ENCODE data around the gene RGPD4. TPM values are rescaled to one million over a fixed set of nuclear protein-coding genes. Genes with fewer than 3 reads are reported as not detected.
"Not testable (repeated sequence)": the region's sequence is repeated elsewhere in the genome, so short reads cannot be mapped to it uniquely, and the experiment has no call there.

The RGPD4 gene
- total RNA-seq: not detected in 2 replicates

DNA sequence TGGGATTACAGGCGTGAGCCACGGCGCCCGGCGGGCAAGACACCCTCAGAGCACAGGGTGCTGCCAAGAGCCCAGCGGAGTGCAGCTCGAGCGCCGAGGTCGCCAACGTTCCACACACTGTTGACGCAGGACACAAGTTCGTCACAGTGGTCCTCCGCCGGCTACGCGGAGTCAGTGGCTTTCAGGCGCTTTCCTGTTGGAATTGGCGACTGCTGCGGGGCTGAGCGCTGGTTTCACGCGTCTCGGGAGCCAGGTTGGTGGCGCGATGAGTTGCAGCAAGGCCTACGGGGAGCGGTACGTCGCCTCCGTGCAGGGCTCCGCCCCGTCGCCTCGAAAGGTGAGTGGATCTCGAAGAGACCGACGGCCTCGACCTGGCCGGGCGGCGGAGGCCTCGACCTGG, at the start of gene RGPD4:
RGPD4 (plus strand) TSS at position 144 of the 400 bp plus-strand sequence; CDS start at position 266, 122 bp downstream.
- DNase-seq: not testable (repeated sequence)

GRCh38 chr2:107777974-107778373, 48.7 kb upstream of the RGPD4 start:
- DNase-seq: no peak

- DNase-seq: no peak
These were observed 40.9 kb upstream of the RGPD4 start for GRCh38 chr2:107785756-107786155.

DNA sequence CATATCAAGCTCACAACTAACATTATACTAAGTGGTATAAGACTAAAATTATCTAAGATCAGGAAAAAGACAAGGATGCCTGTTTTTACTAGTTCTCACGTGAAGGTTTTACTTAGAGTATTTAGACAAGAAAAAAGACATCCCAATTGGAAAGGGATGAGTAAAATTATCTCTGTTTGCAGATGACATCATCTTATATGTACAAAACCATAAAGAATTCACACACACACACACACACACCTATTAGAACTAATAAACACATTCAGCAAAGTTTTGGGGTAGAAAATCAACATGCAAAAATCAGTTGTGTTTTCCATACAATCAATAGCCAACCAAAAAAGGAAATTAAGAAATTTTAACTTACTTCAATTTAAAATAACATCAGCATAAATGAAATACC, 35.9 kb upstream of the RGPD4 start:
- DNase-seq: no peak

DNA sequence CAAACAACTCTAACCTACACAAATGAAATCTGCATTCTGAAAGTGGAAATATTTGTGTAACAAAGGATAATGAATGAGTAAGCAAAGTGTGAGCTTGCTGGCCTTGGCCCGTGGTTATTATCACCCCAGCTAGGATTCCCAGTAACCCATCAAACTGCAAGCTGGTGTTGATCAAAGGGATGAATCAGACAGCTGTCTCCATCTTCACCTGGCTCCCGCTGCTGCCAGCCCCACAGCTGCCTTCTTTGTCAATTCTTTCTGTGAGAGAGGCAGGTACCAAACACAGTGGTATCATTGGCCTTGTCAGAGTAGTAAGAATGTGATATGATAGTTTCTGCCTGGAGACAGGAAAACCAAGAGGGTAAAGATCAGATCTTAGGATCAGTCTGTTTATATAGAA, 25.2 kb upstream of the RGPD4 start:
- DNase-seq: no peak

GRCh38 chr2:107804608-107805498, 21.8 kb upstream of the RGPD4 start:
- DNase-seq: no peak

GRCh38 chr2:107806901-107807300, 19.8 kb upstream of the RGPD4 start:
- DNase-seq: no peak

GRCh38 chr2:107807988-107808387, 18.7 kb upstream of the RGPD4 start:
- no peak for DNase-seq

DNA sequence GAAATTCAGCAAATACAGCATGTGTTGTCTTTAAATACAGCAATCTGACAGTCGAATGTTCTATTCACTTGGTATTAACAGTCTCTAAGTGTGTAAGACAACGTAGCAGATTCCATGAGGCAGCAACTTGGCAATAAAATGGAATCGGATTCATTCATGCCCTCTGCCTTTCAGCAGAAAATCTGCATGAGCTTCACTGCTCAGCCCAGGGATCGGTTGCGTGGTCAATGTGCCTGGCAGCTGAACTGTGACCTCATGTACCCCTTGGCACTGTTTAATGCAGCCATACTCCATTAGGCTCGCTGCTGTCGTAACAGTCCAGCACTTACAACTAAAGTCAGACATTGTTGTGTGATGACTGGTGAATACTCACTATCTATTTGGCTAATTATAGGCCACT, 17.7 kb upstream of the RGPD4 start:
- DNase-seq: no peak

DNA sequence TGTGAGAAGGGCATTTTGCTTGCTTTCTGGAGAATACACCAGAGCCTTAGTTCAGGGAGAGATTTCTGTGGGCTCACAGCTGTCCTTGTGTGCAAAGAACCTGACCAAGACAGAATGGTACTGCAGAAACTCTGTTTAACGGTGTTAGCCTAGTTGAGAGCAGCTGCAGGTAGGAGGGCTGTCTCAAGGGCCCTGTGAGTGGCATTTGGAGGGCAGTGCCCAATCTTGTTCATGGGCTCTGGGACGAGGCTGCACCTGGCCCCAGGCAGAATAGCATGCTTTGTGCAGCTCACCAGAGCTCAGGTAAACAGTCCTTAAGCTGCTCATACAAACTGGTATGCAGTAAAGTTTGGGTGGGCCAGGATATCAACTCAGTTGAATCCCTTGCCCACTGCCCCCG, 16.9 kb upstream of the RGPD4 start:
- DNase-seq: no peak

GRCh38 chr2:107810734-107811133, 16.0 kb upstream of the RGPD4 start:
- DNase-seq: no peak

DNA sequence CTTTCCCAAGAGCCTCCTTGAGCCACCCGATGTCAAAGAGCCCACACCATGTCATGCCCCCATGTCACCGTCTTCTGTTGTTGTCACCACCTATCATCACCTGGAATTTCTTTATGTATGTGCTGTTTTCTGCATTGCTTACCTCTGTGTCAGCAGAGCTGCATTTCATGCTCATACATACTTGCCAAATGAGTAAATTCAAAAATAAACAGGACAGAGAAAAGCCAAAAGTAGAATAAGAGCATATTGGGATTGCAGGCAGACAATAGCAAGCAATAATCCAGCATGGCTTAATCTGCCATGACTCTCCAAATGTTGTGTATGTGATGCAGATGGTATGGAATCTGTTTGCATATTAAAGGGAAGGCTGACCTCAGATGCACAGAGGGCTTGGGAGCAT, 15.3 kb upstream of the RGPD4 start:
- no peak for DNase-seq

DNA sequence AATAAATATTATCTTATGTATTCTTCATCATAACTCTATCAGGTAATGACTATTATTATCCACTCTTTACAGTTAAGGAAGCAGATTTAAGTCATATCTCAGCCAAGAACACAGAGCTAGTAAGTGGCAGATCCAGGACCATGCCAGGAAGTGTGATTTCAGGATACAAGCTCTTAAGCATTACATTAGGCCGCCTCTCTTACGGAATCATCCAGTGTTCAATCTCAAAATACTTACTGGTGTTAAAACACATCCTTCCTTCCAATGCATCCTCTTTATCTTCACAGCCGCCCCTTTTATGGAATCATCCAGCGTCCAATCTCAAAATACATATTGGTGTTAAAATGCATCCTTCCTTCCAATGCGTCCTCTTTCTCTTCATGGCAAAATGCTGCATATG, 14.7 kb upstream of the RGPD4 start:
- DNase-seq: no peak

DNA sequence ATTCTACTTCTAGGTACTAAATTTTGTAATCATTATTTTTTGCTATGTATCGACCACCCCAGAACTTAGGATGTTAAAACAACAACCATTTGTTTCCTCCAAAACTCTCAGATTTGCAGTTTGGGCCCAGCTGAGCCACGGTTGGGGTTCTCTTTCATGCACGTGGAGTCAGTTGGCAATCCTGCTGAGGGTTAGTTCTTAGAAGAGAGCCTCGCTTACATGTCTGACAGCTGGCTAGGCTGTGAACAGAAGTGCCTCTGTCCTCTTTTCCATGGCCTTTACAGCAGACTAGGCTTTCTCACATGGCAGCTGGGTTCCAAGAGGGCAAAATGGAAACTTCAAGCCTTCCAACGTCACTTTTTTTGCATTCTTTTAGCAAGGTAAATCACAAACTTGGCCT, 9.3 kb upstream of the RGPD4 start:
- no peak for DNase-seq

- no peak for DNase-seq
These were observed 4.4 kb upstream of the RGPD4 start for GRCh38 chr2:107822302-107822701.

- DNase-seq: no peak
These were observed 2.1 kb upstream of the RGPD4 start for GRCh38 chr2:107824451-107825205.

DNA sequence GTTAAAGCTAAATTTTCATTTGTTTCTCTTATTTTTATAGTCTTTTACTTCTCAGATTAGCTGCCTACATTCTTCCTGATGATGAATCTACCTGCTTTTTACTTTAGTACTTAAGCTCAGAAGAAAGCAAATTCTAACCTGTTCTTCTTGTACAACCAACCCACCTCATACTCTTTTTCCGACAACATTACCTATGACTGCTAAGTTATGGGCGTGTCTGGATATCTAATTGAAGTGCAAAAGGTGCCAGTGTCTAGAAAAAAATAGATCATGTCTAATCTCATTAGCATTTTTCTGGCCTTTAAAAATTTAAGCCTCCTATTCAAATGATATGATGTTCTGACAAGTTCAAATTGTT, 1.5 kb upstream of the RGPD4 start:
- no peak for DNase-seq

- not testable (repeated sequence) for DNase-seq
These were observed 2.8 kb downstream of the RGPD4 start for GRCh38 chr2:107829514-107829913.

DNA sequence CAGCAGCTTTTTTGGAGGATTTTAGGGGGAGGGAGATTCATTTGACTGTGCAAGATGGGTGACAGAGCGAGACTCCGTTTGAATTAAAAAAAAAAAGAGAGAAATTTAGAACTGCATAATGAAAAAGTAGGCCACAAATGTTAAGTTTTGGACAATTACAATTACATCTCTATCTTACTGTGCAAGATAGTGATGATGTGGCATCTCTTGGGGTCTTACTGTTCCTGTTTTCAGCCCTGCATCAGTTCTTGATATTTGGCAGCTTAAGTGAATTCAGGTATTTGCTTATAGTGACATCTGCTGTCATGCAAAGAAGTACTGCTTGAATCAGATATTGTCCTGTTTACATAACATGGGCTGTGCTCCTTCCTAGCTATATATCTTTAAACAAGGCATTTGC, 6.5 kb downstream of the RGPD4 start:
- not testable (repeated sequence) for DNase-seq

- DNase-seq: not testable (repeated sequence)
These were observed 6.9 kb downstream of the RGPD4 start for GRCh38 chr2:107833618-107834017.

GRCh38 chr2:107916121-107916520, 89.4 kb downstream of the RGPD4 start:
- not testable (repeated sequence) for DNase-seq

- not testable (repeated sequence) for DNase-seq
These were observed 90.1 kb downstream of the RGPD4 start for GRCh38 chr2:107916696-107917370.

- DNase-seq: no peak
These were observed 100.4 kb downstream of the RGPD4 start for GRCh38 chr2:107927034-107927534.
